Skeletal muscle satellite cell (primary cell): Measurements from ENCODE around the gene FNDC10.

Experiments used
- H3K27me3 ChIP-seq: 2 replicates; pipeline ENCODE4 v1.7.0; 2013; ENCODE audit warnings: low read length; ENCODE audit not compliant: control insufficient read depth, insufficient read depth
- H3K36me3 ChIP-seq: 2 replicates; pipeline ENCODE4 v1.7.0; 2013; ENCODE audit warnings: mild to moderate bottlenecking, control low read depth, low read length; ENCODE audit not compliant: insufficient read depth
- H3K4me1 ChIP-seq: 2 replicates; pipeline ENCODE4 v1.7.0; 2013; ENCODE audit warnings: low read length; ENCODE audit not compliant: control insufficient read depth, insufficient read depth
- H3K4me2 ChIP-seq: 2 replicates; pipeline ENCODE4 v1.7.0; 2013; ENCODE audit warnings: mild to moderate bottlenecking, low read length
- H3K4me3 ChIP-seq: 2 replicates; pipeline ENCODE4 v1.7.0; 2013; ENCODE audit warnings: low read length
- H3K9ac ChIP-seq: 2 replicates; pipeline ENCODE4 v1.7.0; 2013; ENCODE audit warnings: mild to moderate bottlenecking, low read depth, low read length, moderate library complexity
- H3K9me3 ChIP-seq: replicated peaks from 2 replicates; pipeline ENCODE4 v1.7.0; 2013; ENCODE audit warnings: mild to moderate bottlenecking, control low read depth, low read length

Gene FNDC10

GRCh38 chr1:1609822-1610485 lies 10.0 kb upstream of the FNDC10 start:
- Histone ChIP-seq H3K9ac (no peak overlapping the region), H3K4me3 (no peak overlapping the region), H3K9me3 (no peaks in the 10 kb centered on the region), H3K4me1 (peaks cover 11% of the 10 kb centered on the region), H3K27me3 (peaks cover 2% of the 10 kb centered on the region), H3K36me3 (no peaks in the 10 kb centered on the region), H3K4me2 (no peak overlapping the region)

- Histone ChIP-seq H3K9ac (no peak overlapping the region), H3K27me3 (peaks cover 30% of the 10 kb centered on the region), H3K4me2 (no peak overlapping the region), H3K36me3 (no peaks in the 10 kb centered on the region), H3K9me3 (no peaks in the 10 kb centered on the region), H3K4me3 (no peak overlapping the region), H3K4me1 (no peaks in the 10 kb centered on the region)
Observed at GRCh38 chr1:1606232-1606631, 6.3 kb upstream of the FNDC10 start.

- H3K9me3 ChIP-seq = no peaks in the 10 kb centered on the region
- H3K4me3 ChIP-seq = no peak overlapping the region
- H3K36me3 ChIP-seq = no peaks in the 10 kb centered on the region
- H3K4me1 ChIP-seq = no peaks in the 10 kb centered on the region
- H3K9ac ChIP-seq = no peak overlapping the region
- no peak overlapping the region for H3K4me2 ChIP-seq
- H3K27me3 ChIP-seq = peaks cover 35% of the 10 kb centered on the region
Observed at GRCh38 chr1:1605724-1606123, 5.8 kb upstream of the FNDC10 start.

GRCh38 chr1:1605034-1605591 lies 5.2 kb upstream of the FNDC10 start:
- Histone ChIP-seq H3K36me3 (no peaks in the 10 kb centered on the region), H3K9me3 (no peaks in the 10 kb centered on the region), H3K4me3 (no peak overlapping the region), H3K4me2 (no peak overlapping the region), H3K9ac (no peak overlapping the region), H3K27me3 (peaks cover 41% of the 10 kb centered on the region), H3K4me1 (peaks cover 2% of the 10 kb centered on the region)

GRCh38 chr1:1604374-1605033 lies 4.6 kb upstream of the FNDC10 start:
- no peak overlapping the region for H3K9ac ChIP-seq

GRCh38 chr1:1603671-1604373 lies 3.9 kb upstream of the FNDC10 start:
- H3K36me3 ChIP-seq = no peaks in the 10 kb centered on the region
- no peaks in the 10 kb centered on the region for H3K9me3 ChIP-seq
- H3K4me2 ChIP-seq = no peak overlapping the region
- H3K27me3 ChIP-seq = peaks cover 47% of the 10 kb centered on the region
- H3K9ac ChIP-seq = no peak overlapping the region
- H3K4me1 ChIP-seq = peaks cover 2% of the 10 kb centered on the region
- no peak overlapping the region for H3K4me3 ChIP-seq

More at GRCh38 chr1:1604374-1605033, 4.6 kb upstream of the FNDC10 start:
- peaks cover 2% of the 10 kb centered on the region for H3K4me1 ChIP-seq
- H3K27me3 ChIP-seq = peaks cover 41% of the 10 kb centered on the region
- no peaks in the 10 kb centered on the region for H3K9me3 ChIP-seq
- no peak overlapping the region for H3K4me3 ChIP-seq
- no peaks in the 10 kb centered on the region for H3K36me3 ChIP-seq
- H3K4me2 ChIP-seq = no peak overlapping the region

- no peak overlapping the region for H3K9ac ChIP-seq
- H3K4me3 ChIP-seq = no peak overlapping the region
- H3K9me3 ChIP-seq = no peaks in the 10 kb centered on the region
- no peaks in the 10 kb centered on the region for H3K36me3 ChIP-seq
- H3K4me1 ChIP-seq = peaks cover 2% of the 10 kb centered on the region
- H3K27me3 ChIP-seq = peaks cover 55% of the 10 kb centered on the region
- H3K4me2 ChIP-seq = no peak overlapping the region
Observed at GRCh38 chr1:1602968-1603506, 3.1 kb upstream of the FNDC10 start.

- H3K27me3 ChIP-seq = peaks cover 61% of the 10 kb centered on the region
Observed at GRCh38 chr1:1602304-1602967, 2.5 kb upstream of the FNDC10 start.

GRCh38 chr1:1601564-1602303 lies 1.8 kb upstream of the FNDC10 start:
- Histone ChIP-seq H3K4me1 (peaks cover 8% of the 10 kb centered on the region), H3K9me3 (no peaks in the 10 kb centered on the region), H3K4me3 (no peak overlapping the region), H3K9ac (no peak overlapping the region), H3K36me3 (no peaks in the 10 kb centered on the region), H3K27me3 (peaks cover 67% of the 10 kb centered on the region), H3K4me2 (no peak overlapping the region)

More at GRCh38 chr1:1602304-1602967, 2.5 kb upstream of the FNDC10 start:
- H3K4me2 ChIP-seq = no peak overlapping the region
- no peak overlapping the region for H3K9ac ChIP-seq
- no peaks in the 10 kb centered on the region for H3K9me3 ChIP-seq
- no peaks in the 10 kb centered on the region for H3K36me3 ChIP-seq
- H3K4me3 ChIP-seq = no peak overlapping the region
- H3K4me1 ChIP-seq = peaks cover 7% of the 10 kb centered on the region

- Histone ChIP-seq H3K36me3 (no peaks in the 10 kb centered on the region), H3K4me3 (no peak overlapping the region), H3K9ac (no peak overlapping the region), H3K4me1 (peaks cover 8% of the 10 kb centered on the region), H3K27me3 (peaks cover 74% of the 10 kb centered on the region), H3K9me3 (no peaks in the 10 kb centered on the region), H3K4me2 (no peak overlapping the region)
Observed at GRCh38 chr1:1600861-1601563, 1.1 kb upstream of the FNDC10 start.
